Lung (tissue), 12 donors: Measurements from ENCODE around the gene CAMK1G. TPM values are rescaled to one million over a fixed set of nuclear protein-coding genes. Genes with fewer than 3 reads are reported as not detected.
A peak's percentile ranks its signal among the peaks of the same experiment; 100 is the strongest.

ENCODE experiments used
- ATAC-seq: fragments of 200-7000 bp; cut with Tn5 transposase; one replicate; pipeline ENCODE4 v1.9.1; 2020; ENCODE audit warnings: moderate number of reproducible peaks; ENCODE audit not compliant: insufficient read depth, low FRiP score
- DNase-seq, 3 donors: peaks; one replicate each; pipeline ENCODE4 v3.0.0-alpha.2; 2013 to 2017
- H3K27ac ChIP-seq, 2 donors: one replicate each; pipeline ENCODE4 v1.5.1; 2013; ENCODE audit warnings: mild to moderate bottlenecking in 2 of 2, moderate library complexity in 2 of 2, control low read depth in 1 of 2, inconsistent platforms in 1 of 2, low read depth in 1 of 2, low read length in 1 of 2
- H3K27me3 ChIP-seq, 3 donors: one replicate each; pipeline ENCODE4 v1.5.1; 2013; ENCODE audit warnings: low read length in 2 of 3; ENCODE audit not compliant: control insufficient read depth in 3 of 3, insufficient read depth in 3 of 3
- H3K36me3 ChIP-seq, 4 donors: one replicate each; pipeline ENCODE4 v1.5.1; 2013; ENCODE audit warnings: low read length in 4 of 4, mild to moderate bottlenecking in 1 of 4, moderate library complexity in 1 of 4; ENCODE audit not compliant: control insufficient read depth in 4 of 4, insufficient read depth in 4 of 4
- H3K4me1 ChIP-seq, 5 donors: one replicate each; pipeline ENCODE4 v1.5.1; 2013; ENCODE audit warnings: low read length in 5 of 5, mild to moderate bottlenecking in 2 of 5, moderate library complexity in 1 of 5; ENCODE audit not compliant: control insufficient read depth in 5 of 5, insufficient read depth in 5 of 5
- H3K4me3 ChIP-seq: one replicate; pipeline ENCODE4 v1.5.1; 2013; ENCODE audit warnings: mild to moderate bottlenecking, control low read depth, moderate library complexity
- H3K9ac ChIP-seq, 2 donors: one replicate each; pipeline ENCODE4 v1.5.1; 2013; ENCODE audit warnings: low read length in 2 of 2, control low read depth in 1 of 2; ENCODE audit not compliant: insufficient read depth in 1 of 2
- H3K9me3 ChIP-seq, 4 donors: one replicate each; pipeline ENCODE4 v1.5.1; 2013; ENCODE audit warnings: low read length in 3 of 4, mild to moderate bottlenecking in 1 of 4, moderate library complexity in 1 of 4; ENCODE audit not compliant: control insufficient read depth in 4 of 4, insufficient read depth in 3 of 4
- CTCF ChIP-seq: IDR thresholded peaks from 2 replicates; pipeline ENCODE4 v1.5.1; 2012; ENCODE audit warnings: mild to moderate bottlenecking; ENCODE audit errors: control extremely low read depth, extremely low read depth
- WGBS, 2 donors: extraction: QIAGEN DNeasy Blood & Tissue Kit; methylation state at CpG; one replicate each; pipeline ENCODE4 v1.1.7; 2013; 5-methylcytosine and 5-hydroxymethylcytosine counted together
- polyA plus RNA-seq, 2 donors: library from polyadenylated mRNA; stranded (reverse); fragments of 200-250 nt; gene quantifications; one replicate each; pipeline ENCODE4 v1.2.1, GENCODE V29; 2013
- total RNA-seq, 2 donors: library from RNA; depleted of rRNA in 1 of 2; stranded (reverse); fragments of >200 nt in 1 of 2; gene quantifications; one replicate each; pipeline ENCODE4 v1.2.1, GENCODE V29; 2014 to 2021
- donor health status: control.
- donor health status: control.
- donor health status: Bipolar disorder and iron deficiency.
- donor health status: healthy.
- donor health status: DM: yes; HTN: yes; CAD: no.

Gene CAMK1G
- total and polyA plus RNA-seq, 4 donors = 0.14 to 2.4 (median 0.80) TPM; not detected in 1

GRCh38 chr1:209627027-209627731 lies 43.7 kb downstream of the CAMK1G start:
- no peak for DNase-seq
- WGBS, 2 donors = 54 to 60% methylated on average over 16 of the region's 16 CpGs
- Histone ChIP-seq H3K27me3 (no peaks in the 10 kb centered on the region), H3K9me3 (no peaks in the 10 kb centered on the region), H3K27ac (peak overlapping the region in 1 of 2 donors; percentile 15), H3K4me1 (peaks cover 0 to 25% (median 6%) of the 10 kb centered on the region in 5 donors), H3K4me3 (no peak overlapping the region), H3K36me3 (no peaks in the 10 kb centered on the region), H3K9ac (no peak overlapping the region)
- ATAC-seq = peak; percentile 14
- no peak for TF ChIP-seq CTCF

- no peaks in the 10 kb centered on the region for H3K36me3 ChIP-seq
- ATAC-seq = peak; percentile 47
- no peaks in the 10 kb centered on the region for H3K27me3 ChIP-seq
- TF ChIP-seq CTCF = peak; percentile 86
- peak; percentile 80 to 84 (median 82) for DNase-seq
- H3K9ac ChIP-seq = no peak overlapping the region
- no peak overlapping the region for H3K27ac ChIP-seq
- WGBS, 2 donors = 41 to 44% methylated on average over 16 of the region's 16 CpGs
- peaks cover 0 to 25% (median 6%) of the 10 kb centered on the region in 5 donors for H3K4me1 ChIP-seq
- no peak overlapping the region for H3K4me3 ChIP-seq
- no peaks in the 10 kb centered on the region for H3K9me3 ChIP-seq
These were observed 44.2 kb downstream of the CAMK1G start for GRCh38 chr1:209627732-209628196.

GRCh38 chr1:209628618-209629299 lies 45.2 kb downstream of the CAMK1G start:
- WGBS, 2 donors = 82 to 87% methylated on average over 7 of the region's 7 CpGs
- H3K36me3 ChIP-seq = no peaks in the 10 kb centered on the region
- H3K9me3 ChIP-seq = no peaks in the 10 kb centered on the region
- DNase-seq = no peak
- TF ChIP-seq CTCF = no peak
- no peak for ATAC-seq
- no peak overlapping the region for H3K9ac ChIP-seq
- H3K27me3 ChIP-seq = no peaks in the 10 kb centered on the region
- H3K4me3 ChIP-seq = no peak overlapping the region
- H3K27ac ChIP-seq = no peak overlapping the region
- H3K4me1 ChIP-seq = peaks cover 0 to 25% (median 6%) of the 10 kb centered on the region in 5 donors
